Left ventricle myocardium inferior (tissue), 1 donor: ENCODE results near the gene AUTS2. TPM values are rescaled to one million over a fixed set of nuclear protein-coding genes. Genes with fewer than 3 reads are reported as not detected.

Source experiments
- DNase-seq: peaks from one replicate; pipeline ENCODE4 v3.0.0-alpha.2; 2020
- H3K27ac ChIP-seq: fragments of 200-600 bp; replicated peaks from 2 replicates; pipeline ENCODE4 v1.8.0; 2021
- H3K27me3 ChIP-seq: fragments of 200-600 bp; 2 replicates; pipeline ENCODE4 v1.8.0; 2021; ENCODE audit warnings: low read depth
- H3K36me3 ChIP-seq: fragments of 200-600 bp; 2 replicates; pipeline ENCODE4 v1.8.0; 2021
- H3K4me1 ChIP-seq: fragments of 200-600 bp; 2 replicates; pipeline ENCODE4 v1.8.0; 2021
- H3K4me3 ChIP-seq: fragments of 200-600 bp; 2 replicates; pipeline ENCODE4 v1.8.0; 2021; ENCODE audit warnings: mild to moderate bottlenecking, moderate library complexity
- H3K9me3 ChIP-seq: fragments of 200-600 bp; replicated peaks from 2 replicates; pipeline ENCODE4 v1.8.0; 2021
- CTCF ChIP-seq: fragments of 200-600 bp; IDR thresholded peaks from 2 replicates; pipeline ENCODE4 v1.8.0; 2021; ENCODE audit warnings: antibody characterized with exemption, mild to moderate bottlenecking, borderline replicate concordance
- intact Hi-C: fragments of 100-400 bp; cut with micrococcal nuclease; formaldehyde crosslinking; loops from one replicate; pipeline ENCODE4 v1.11.0; 2022
- total RNA-seq: library from RNA; stranded (reverse); fragmentation: NEBNext Ultra II Directional; extraction: Animal tissue kit (Norgen Biotek cat#: 25700); gene quantifications from one replicate; pipeline ENCODE4 v1.2.1, GENCODE V29; 2021
- donor health status: DM: no; HTN: yes; CAD: no; lungs with severe emphysema.

The AUTS2 gene
- total RNA-seq, 1 donor from 2014 or later: 10.5 TPM

DNA sequence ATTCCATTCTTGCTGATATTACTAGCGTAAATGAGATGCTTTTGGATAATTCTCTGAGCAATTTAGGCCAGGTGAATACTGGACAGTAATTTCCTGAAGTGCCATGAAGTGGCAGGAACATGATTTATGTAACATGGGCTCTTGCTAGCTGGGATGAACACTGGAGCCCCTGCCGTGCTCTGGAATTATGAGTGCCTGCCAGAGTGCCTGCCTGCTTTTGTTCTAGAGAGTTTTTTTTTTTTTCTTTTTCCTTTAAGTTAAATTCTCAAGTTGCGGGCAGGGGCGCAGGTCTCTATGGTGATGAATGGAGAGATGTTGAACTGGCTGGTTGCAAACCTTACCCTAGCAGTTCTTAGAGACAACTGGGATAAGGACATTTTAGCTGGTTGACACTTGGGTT is 165.9 kb downstream of the AUTS2 start:
- intact Hi-C loops: no loop called here

GRCh38 chr7:69764681-69765080 is 166.4 kb downstream of the AUTS2 start:
- Histone ChIP-seq H3K4me3 (no peak overlapping the region), H3K36me3 (no peaks in the 10 kb centered on the region), H3K27ac (no peak overlapping the region), H3K27me3 (no peaks in the 10 kb centered on the region), H3K9me3 (no peaks in the 10 kb centered on the region), H3K4me1 (peaks cover 15% of the 10 kb centered on the region)
- DNase-seq: no peak
- no peak for TF ChIP-seq CTCF
- intact Hi-C loops: no loop called here

More for the DNA sequence above, 165.9 kb downstream of the AUTS2 start:
- Histone ChIP-seq H3K27ac (no peak overlapping the region), H3K4me3 (no peak overlapping the region), H3K36me3 (no peaks in the 10 kb centered on the region), H3K27me3 (no peaks in the 10 kb centered on the region), H3K9me3 (no peaks in the 10 kb centered on the region), H3K4me1 (peaks cover 9% of the 10 kb centered on the region)
- no peak for TF ChIP-seq CTCF
- DNase-seq: no peak

DNA sequence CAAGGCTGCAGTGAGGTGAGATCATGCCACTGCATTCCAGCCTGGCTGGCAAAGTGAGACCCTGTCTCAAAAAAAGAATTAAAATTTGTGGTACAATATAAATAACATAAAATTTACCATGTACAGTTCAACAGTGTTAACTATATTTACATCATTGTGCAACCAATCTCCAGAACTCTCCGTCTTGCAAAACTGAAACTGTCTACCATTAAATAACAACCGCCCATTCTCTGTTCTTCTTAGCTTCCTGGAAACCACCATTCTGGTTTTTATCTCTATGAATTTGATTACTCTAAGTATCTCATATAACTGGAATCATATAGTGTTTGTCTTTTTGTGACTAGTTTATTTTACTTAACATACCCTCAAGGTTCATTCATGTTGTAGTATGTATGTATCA is 167.6 kb downstream of the AUTS2 start:
- no peak overlapping the region for H3K4me3 ChIP-seq
- H3K9me3 ChIP-seq: no peaks in the 10 kb centered on the region
- H3K27me3 ChIP-seq: no peaks in the 10 kb centered on the region
- intact Hi-C loops: no loop called here
- no peak for DNase-seq
- H3K4me1 ChIP-seq: peaks cover 16% of the 10 kb centered on the region
- H3K36me3 ChIP-seq: no peaks in the 10 kb centered on the region
- TF ChIP-seq CTCF: no peak
- no peak overlapping the region for H3K27ac ChIP-seq

- intact Hi-C loops: no loop called here
- Histone ChIP-seq H3K9me3 (no peaks in the 10 kb centered on the region), H3K4me3 (no peak overlapping the region), H3K27me3 (no peaks in the 10 kb centered on the region), H3K36me3 (no peaks in the 10 kb centered on the region), H3K27ac (peak overlapping the region; percentile 3), H3K4me1 (peaks cover 16% of the 10 kb centered on the region)
- TF ChIP-seq CTCF: no peak
- no peak for DNase-seq
These were observed 170.8 kb downstream of the AUTS2 start for GRCh38 chr7:69768986-69769595.

DNA sequence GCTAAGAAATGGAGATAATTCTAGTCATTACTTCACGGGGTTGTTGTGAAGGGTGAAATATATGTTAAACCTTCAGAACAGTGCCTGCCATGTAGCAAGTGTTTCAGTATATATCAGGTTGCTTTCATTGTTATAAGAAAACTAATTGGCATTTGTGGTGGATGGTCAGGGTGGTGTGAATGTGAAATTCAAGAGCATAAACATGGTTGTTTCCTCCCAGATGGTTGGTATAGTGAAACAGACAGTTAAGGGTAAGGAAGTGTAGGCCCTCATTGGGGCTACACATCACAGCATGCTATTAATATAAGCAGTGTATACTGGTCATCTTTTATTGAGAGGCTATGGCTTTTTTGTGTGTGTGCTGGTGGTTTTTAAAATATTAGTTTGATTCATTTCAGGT is 171.6 kb downstream of the AUTS2 start:
- H3K4me3 ChIP-seq: no peak overlapping the region
- intact Hi-C loops: no loop called here
- TF ChIP-seq CTCF: no peak
- no peaks in the 10 kb centered on the region for H3K27me3 ChIP-seq
- H3K4me1 ChIP-seq: peaks cover 24% of the 10 kb centered on the region
- no peaks in the 10 kb centered on the region for H3K36me3 ChIP-seq
- no peak for DNase-seq
- peak overlapping the region; percentile 3 for H3K27ac ChIP-seq
- H3K9me3 ChIP-seq: no peaks in the 10 kb centered on the region
